8988T (cell line): ENCODE measurements around the gene CCDC69.
"Not testable (repeated sequence)": the region's sequence is repeated elsewhere in the genome, so short reads cannot be mapped to it uniquely, and the experiment has no call there.

Experiments
- DNase-seq: peaks from one replicate; pipeline ENCODE4 v3.0.0; 2011

The CCDC69 gene

GRCh38 chr5:151186538-151186937 lies 37.4 kb downstream of the CCDC69 start:
- DNase-seq = no peak

DNA sequence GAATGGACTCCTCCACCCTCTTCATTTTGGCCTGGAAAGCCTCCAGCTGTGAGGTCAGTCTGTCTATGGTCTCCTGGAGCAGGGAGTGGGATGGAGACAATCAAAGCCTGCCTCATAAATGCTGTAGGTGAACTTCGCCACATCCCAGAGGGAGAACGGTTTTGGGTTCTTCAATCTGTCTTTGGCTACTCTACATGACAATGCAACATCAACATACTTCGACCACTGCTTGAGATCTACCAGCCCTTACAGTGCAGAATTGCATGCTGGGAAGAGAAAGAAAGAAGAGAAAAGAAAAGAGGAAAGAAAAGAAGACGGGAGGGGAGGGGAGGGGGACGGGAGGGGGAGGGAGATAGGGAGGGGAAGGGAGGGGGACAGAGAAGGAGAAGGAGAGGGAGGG lies 37.8 kb downstream of the CCDC69 start:
- no peak for DNase-seq

DNA sequence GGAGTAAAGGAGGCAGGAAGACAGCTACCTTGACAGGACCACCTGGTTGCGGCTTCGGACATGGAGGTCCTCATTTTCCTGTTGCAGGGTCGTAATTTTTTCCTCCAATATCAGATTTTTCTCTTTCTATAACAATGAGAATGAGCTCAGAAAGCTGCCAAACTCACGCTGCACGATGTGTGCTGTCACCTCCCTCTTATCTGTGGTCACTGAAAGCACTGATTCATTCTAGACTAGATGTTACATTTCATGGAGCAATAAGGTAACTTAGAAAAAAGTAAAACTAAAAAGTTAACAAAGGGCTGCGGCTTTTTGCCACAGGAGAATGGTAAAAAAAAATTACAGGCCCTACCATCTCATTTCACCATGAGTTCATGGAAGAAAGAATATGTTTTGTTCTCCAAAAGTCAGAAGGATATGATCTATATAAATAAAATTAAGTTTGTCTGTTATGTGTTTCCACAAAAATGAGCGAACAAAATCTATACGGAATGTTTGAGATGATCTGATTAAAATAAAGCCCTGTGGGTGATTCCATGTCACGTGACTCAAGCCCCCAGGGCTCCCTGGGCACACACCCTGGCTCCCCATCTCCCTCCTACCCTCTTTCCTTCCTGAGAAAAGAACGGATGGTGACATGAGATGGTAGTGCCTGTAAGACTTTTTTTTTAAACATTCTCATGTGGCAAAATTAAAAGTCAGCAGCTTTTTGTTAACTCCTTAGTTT lies 39.4 kb downstream of the CCDC69 start:
- no peak for DNase-seq

DNA sequence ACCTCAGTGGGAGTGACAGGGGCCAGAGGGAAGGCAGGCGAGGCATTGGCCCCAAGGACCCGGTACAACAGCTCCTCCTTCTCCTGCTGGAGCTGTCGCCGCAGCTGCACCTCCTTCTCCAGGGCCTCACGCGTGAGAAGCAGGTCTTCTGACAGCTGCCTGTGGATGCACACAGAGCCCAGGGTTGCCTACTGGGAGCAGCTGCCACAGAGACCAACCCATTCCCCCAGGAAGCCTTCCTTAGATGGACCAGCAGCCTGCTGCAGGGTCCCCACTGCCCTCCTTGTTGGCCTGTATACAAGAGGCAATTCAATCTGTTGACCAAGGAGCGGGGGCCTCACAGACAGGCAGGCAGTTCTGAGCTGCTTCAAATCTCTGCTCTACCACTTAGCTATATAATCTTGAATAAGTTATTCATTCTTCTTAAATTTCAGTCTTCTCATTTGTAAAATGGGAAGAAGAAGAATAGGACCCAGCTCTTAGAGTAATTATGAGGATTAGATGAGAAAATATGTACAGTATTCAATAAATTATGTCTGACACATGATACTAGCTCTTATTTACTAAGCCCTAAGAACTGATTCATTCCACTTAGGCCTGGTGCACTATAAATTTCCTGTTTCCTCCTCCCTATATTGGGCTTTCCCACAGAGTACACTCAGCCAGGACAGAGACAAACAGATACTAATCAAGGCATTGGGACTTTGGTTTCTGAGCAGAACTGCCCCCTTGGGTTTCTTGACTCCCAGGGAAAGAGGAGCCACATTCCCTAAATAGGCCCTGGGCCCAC lies 40.2 kb downstream of the CCDC69 start:
- no peak for DNase-seq

GRCh38 chr5:151182976-151183375 lies 40.9 kb downstream of the CCDC69 start:
- no peak for DNase-seq

DNA sequence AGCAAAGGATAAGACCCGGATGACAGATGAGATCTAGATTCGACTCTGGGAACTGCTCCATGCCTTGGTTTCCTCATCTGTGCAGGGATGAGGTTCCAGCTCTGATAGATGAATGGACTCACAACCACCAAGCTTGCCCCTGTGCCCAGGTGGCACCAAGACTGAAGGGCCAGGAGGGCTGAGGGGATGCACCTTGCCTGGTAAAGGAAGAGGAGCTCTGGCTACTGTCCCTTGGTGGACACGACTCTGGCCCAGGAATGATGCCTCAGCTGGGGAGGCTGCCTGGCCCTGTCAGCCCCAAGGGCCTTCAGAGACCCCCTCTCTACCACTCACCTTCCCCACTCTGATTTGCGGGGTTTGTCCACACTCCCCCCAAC lies 41.4 kb downstream of the CCDC69 start:
- DNase-seq = no peak

GRCh38 chr5:151181818-151182523 lies 41.9 kb downstream of the CCDC69 start:
- DNase-seq = no peak

DNA sequence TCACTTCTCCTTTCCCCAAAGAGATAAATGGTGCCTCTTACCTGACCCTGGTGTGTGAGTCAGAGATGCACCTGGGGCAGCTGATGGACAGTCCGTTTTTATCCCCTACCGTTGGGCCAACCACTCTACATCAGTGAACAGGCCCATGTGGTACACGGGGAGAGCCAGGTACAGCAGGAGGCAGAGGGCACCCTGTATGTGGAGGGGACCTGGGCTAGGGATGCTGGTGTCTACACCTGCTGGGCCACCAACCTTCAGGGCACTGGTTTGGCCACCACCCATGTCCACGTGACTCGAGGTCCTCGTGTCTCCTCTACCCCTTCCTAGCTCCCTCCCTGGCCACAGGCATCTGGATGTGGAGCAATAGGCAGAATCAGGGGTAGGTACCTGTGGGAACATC lies 43.6 kb downstream of the CCDC69 start:
- DNase-seq = no peak

- no peak for DNase-seq
Observed at GRCh38 chr5:151179489-151179840, 44.4 kb downstream of the CCDC69 start.

GRCh38 chr5:151178777-151179488 lies 45.0 kb downstream of the CCDC69 start:
- DNase-seq = no peak

- DNase-seq = no peak
Observed at GRCh38 chr5:151178372-151178771, 45.5 kb downstream of the CCDC69 start.

DNA sequence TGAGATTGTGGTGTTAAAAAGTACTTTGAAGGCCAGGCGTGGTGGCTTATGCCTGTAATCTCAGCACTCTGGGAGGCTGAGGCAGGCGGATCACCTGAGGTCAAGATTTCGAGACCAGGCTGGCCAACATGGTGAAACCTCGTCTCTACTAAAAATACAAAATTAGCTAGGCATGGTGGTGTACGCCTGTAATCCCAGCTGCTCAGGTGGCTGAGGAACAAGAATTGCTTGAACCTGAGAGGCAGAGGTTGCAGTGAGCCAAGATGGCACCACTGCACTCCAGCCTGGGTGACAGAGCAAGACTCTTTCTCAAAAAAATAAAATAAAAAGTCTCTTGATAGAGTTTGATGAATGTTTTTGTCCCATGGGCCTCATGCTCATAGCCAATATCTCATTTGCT lies 47.6 kb downstream of the CCDC69 start:
- not testable (repeated sequence) for DNase-seq

DNA sequence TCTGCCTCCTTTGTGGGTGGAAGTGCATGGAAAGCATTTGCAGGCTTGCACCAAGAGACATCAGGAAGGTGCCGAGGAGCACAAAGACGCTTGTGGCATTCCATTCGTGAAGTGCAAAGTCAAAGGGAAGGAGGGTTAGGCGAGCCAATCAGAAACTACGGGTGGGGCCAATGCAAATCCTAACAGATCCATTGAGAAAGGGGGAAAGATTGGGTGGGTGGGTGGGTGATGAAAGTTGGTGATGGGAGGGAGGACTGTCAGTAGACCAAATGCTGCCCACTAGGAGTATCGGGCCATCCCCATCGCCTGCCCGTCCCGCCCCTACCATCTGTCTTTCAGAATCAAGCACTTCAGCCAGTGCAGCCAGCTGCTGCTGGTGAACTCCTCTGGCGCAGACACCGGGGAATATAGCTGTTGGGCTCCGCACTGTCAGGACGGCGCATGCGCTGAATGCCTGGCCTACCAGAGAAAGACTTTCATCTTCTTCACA lies 49.2 kb downstream of the CCDC69 start:
- no peak for DNase-seq

DNA sequence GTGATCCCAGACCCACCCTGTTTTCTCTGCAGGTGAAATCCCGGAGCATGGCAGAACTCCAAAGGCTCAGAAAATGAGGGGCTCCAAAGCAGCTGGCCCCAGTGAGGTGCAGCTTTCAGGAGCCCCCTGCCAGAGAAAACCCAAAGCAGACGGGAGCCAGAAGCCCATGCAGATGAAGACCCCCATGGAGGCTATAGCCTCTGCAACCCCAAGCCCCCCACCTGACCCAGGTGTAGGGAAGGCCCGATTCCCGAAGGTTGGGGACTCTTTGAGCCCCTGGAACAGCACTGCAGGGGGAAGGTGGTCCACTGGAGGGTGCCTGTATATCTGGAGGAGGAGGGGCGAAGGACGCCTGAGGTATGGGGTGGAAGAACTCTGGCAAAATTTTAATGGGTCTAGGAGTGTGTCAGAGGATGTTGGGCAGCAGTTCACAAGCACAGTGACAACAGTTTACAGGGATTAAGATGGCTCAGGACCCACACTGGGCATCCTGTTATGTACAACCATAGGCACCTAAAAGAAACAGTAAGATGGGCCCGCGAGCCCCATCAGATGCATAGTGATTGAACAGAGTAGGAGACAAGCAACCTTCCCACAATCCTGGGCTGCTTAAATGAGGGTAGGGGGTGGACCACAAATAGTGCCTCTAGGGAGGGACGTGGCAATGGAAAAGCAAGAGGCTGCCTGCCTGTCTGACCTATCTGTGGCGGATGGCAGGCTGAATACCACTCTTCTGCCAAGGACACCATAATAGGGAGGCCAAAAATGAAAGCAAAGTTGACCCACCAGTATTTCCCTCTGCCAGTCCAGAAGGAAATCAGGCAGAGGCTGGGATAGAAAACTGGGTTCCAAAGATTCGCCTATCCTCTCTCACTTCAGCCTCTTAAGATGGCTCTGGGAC lies 49.9 kb downstream of the CCDC69 start:
- no peak for DNase-seq

- no peak for DNase-seq
Observed at GRCh38 chr5:151171529-151171928, 52.4 kb downstream of the CCDC69 start.

GRCh38 chr5:151168602-151169344 lies 55.1 kb downstream of the CCDC69 start:
- DNase-seq = no peak

DNA sequence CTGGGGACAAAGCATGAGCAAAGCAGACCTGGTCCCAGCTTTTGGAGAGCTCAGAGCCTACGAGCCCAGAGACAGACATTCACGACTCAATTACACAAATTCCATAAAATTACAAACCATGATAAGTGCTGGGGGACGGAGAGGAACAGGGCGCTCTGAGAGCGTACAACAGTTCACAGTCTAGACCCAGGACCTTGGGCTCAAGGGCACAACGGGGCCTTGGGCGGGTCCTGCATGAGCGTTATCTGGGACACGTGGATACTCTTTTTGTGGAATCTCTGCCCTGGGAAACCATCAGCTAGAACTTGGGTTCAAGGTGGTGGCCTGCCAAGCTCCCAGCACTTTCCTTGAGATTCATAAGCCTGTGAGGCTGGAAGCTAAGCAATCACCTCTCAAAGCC lies 56.9 kb downstream of the CCDC69 start:
- no peak for DNase-seq

GRCh38 chr5:151164687-151165392 lies 59.1 kb downstream of the CCDC69 start:
- DNase-seq = peak; percentile 40

DNA sequence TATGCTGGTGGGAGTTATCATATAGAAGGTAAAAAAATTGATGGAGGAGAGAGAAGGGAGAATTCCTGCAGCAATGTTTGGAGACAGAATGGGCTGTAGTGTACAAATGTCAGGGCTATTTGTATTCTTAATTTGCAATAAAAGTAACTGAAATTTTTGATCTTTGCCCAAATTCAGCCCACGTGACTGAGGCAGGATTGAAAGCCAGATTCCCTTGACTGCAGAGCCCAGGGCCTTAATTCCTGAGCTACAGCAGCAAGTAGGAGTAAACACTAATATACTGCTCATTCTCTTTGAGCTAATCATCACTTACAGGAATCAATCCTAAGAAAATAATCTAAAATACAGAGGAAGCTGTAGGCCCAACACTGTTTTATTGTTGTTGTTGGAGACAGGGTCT lies 61.1 kb downstream of the CCDC69 start:
- no peak for DNase-seq

DNA sequence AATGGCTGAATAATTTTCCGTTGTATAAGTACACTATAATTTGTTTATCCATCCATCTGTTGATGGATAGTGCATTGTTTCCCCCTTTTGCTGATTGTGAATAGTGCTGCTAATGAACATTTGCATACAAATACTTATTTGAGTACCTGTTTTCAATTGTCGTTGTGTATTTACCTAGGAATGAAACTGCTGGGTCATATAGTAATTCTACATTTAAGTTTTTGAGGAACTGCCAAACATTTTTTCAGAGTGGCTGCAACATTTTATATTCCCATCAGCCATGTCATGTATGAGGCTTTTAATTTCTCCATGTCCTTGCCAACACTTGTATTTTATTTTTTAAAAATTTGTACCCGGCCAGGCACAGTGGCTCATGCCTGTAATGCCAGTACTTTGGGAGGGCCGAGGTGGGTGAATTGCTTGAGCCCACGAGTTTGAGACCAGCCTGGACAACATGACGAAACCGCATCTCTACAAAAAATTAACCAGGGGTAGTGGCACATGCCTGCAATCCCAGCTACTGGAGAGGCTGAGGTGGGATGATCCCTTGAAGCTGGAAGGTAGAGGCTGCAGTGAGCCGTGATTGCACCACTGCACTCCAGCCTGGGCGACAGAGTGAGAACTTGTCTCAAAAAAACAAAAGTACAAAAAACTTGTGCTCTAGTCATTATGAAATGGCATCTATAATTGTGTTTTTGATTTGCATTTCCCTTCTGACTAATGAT lies 64.1 kb downstream of the CCDC69 start:
- DNase-seq = no peak
